Measurements from ENCODE around the gene HAVCR2.

Gene HAVCR2

DNA sequence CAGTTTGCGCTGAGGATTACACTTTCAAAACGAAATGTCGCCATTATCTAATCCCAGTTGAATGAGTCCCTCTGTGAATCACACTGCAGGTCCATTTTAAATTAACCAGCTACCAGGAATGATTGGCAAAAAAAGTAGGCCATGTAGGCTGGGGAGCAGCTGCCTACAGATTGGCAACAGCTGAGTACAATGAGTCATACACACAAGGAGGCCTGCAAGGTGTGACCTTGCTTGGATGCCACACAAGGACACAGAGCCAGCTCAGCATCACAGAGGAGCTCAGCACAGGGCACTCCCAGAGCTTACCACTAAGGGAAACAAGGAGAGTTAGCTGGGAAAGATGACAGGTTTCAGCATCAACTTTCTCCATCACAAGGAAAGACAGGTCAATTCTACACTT is 62.8 kb downstream of the HAVCR2 start:
- TF ChIP-seq EZH2 (IDR thresholded peaks at IDR 0.05; ENCODE audit: borderline replicate concordance, low read depth, low read length, severe bottlenecking), result no peak
- TF ChIP-seq, protein P1, sequence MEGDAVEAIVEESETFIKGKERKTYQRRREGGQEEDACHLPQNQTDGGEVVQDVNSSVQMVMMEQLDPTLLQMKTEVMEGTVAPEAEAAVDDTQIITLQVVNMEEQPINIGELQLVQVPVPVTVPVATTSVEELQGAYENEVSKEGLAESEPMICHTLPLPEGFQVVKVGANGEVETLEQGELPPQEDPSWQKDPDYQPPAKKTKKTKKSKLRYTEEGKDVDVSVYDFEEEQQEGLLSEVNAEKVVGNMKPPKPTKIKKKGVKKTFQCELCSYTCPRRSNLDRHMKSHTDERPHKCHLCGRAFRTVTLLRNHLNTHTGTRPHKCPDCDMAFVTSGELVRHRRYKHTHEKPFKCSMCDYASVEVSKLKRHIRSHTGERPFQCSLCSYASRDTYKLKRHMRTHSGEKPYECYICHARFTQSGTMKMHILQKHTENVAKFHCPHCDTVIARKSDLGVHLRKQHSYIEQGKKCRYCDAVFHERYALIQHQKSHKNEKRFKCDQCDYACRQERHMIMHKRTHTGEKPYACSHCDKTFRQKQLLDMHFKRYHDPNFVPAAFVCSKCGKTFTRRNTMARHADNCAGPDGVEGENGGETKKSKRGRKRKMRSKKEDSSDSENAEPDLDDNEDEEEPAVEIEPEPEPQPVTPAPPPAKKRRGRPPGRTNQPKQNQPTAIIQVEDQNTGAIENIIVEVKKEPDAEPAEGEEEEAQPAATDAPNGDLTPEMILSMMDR (IDR thresholded peaks at IDR 0.05; ENCODE audit: borderline replicate concordance, extremely low read depth, low read length, poor library complexity, severe bottlenecking), result no peak
- H2AFZ ChIP-seq (ENCODE audit: low read depth, low read length), result no peak overlapping the region
- no peak overlapping the region for H3K9ac ChIP-seq (ENCODE audit: low read depth, low read length)
- H3K36me3 ChIP-seq (ENCODE audit: insufficient read depth, low read length), result no peaks in the 10 kb centered on the region
- no peaks in the 10 kb centered on the region for H3K4me1 ChIP-seq (ENCODE audit: insufficient read depth, low read length)
- H4K20me1 ChIP-seq (ENCODE audit: insufficient read depth, low read length), result no peaks in the 10 kb centered on the region
- no peak overlapping the region for H3K27ac ChIP-seq (ENCODE audit: low read length)
- no peaks in the 10 kb centered on the region for H3K9me3 ChIP-seq (ENCODE audit: insufficient read depth, low read length, severe bottlenecking)
- DNase-seq (no peak), ATAC-seq (ENCODE audit: insufficient read depth, low read depth) (no peak; the same call in 2 of the 3 replicates)
- H3K4me3 ChIP-seq (ENCODE audit: low read depth in 1 of 2, low read length in 2 of 2), result no peak overlapping the region
- H3K79me2 ChIP-seq (ENCODE audit: insufficient read depth, low read length), result no peaks in the 10 kb centered on the region
- H3K4me2 ChIP-seq (ENCODE audit: insufficient read depth, low read length), result no peak overlapping the region
- H3K27me3 ChIP-seq (ENCODE audit: insufficient read depth, low read length, poor library complexity), result no peaks in the 10 kb centered on the region

DNA sequence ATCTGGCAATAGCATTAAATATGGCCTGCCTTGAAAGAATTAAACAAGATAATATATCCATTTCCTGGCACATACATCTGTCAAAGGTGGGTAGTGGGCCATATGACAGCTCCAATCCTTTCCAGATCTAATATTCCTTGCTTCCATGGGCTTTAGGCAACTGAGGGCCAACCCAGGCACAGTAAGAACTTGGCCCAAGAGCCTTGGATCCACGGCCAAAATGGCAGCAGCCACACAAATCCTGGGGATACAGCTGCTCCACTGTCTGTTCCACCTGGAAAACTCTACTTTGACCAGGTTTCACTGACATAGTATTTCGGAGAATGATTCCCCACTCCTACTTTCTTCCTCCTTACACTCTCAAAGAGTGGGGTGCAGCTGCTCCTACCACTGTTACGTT is 63.2 kb downstream of the HAVCR2 start:
- Histone ChIP-seq H3K36me3 (ENCODE audit: insufficient read depth, low read length) (no peaks in the 10 kb centered on the region), H2AFZ (ENCODE audit: low read depth, low read length) (no peak overlapping the region), H3K9me3 (ENCODE audit: insufficient read depth, low read length, severe bottlenecking) (no peaks in the 10 kb centered on the region), H4K20me1 (ENCODE audit: insufficient read depth, low read length) (no peaks in the 10 kb centered on the region), H3K79me2 (ENCODE audit: insufficient read depth, low read length) (no peaks in the 10 kb centered on the region), H3K27me3 (ENCODE audit: insufficient read depth, low read length, poor library complexity) (no peaks in the 10 kb centered on the region), H3K4me3 (ENCODE audit: low read depth in 1 of 2, low read length in 2 of 2) (no peak overlapping the region), H3K4me2 (ENCODE audit: insufficient read depth, low read length) (no peak overlapping the region), H3K27ac (ENCODE audit: low read length) (no peak overlapping the region), H3K4me1 (ENCODE audit: insufficient read depth, low read length) (no peaks in the 10 kb centered on the region), H3K9ac (ENCODE audit: low read depth, low read length) (no peak overlapping the region)
- no peak for DNase-seq
- ATAC-seq (ENCODE audit: insufficient read depth, low read depth), result no peak
- no peak for TF ChIP-seq EZH2 (IDR thresholded peaks at IDR 0.05; ENCODE audit: borderline replicate concordance, low read depth, low read length, severe bottlenecking)
- TF ChIP-seq, protein P1 (IDR thresholded peaks at IDR 0.05; ENCODE audit: borderline replicate concordance, extremely low read depth, low read length, poor library complexity, severe bottlenecking), result no peak

DNA sequence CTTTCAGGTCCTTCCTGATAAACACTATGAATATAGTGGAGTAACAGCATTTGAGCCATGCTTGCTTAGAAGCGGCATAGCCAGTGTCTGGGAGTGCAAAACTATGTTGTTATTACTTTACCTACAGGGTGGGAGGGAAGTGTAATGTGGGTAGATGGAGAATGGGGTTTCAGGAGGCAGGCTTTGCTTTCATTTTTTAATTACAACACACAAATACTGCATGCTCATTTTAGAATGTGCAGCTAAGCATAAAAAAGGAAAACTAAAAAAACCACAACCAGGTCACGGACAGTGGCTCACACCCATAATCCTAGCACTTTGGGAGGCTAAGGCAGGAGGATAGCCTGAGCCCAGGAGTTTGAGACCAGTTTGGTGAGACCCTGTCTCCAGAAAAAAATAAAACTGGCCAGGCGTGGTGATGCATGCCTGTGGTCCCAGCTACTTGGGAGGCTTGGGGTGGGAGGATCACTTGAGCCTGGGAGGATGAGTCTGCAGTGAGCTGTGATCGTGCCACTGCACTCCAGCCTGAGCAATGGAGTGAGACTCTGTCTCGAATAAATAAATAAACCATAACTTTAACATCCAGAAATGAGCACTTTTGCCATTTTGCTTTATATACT is 70.2 kb downstream of the HAVCR2 start:
- DNase-seq, result no peak
- Histone ChIP-seq H3K36me3 (ENCODE audit: insufficient read depth, low read length) (no peaks in the 10 kb centered on the region), H3K27me3 (ENCODE audit: insufficient read depth, low read length, poor library complexity) (peaks cover 4% of the 10 kb centered on the region), H3K4me3 (ENCODE audit: low read depth in 1 of 2, low read length in 2 of 2) (no peak overlapping the region), H3K4me2 (ENCODE audit: insufficient read depth, low read length) (no peak overlapping the region), H3K9me3 (ENCODE audit: insufficient read depth, low read length, severe bottlenecking) (no peaks in the 10 kb centered on the region), H3K4me1 (ENCODE audit: insufficient read depth, low read length) (no peaks in the 10 kb centered on the region), H3K27ac (ENCODE audit: low read length) (no peak overlapping the region), H4K20me1 (ENCODE audit: insufficient read depth, low read length) (no peaks in the 10 kb centered on the region), H2AFZ (ENCODE audit: low read depth, low read length) (no peak overlapping the region), H3K9ac (ENCODE audit: low read depth, low read length) (no peak overlapping the region), H3K79me2 (ENCODE audit: insufficient read depth, low read length) (no peaks in the 10 kb centered on the region)
- ATAC-seq (ENCODE audit: insufficient read depth, low read depth), result no peak
- TF ChIP-seq, protein P1 (IDR thresholded peaks at IDR 0.05; ENCODE audit: borderline replicate concordance, extremely low read depth, low read length, poor library complexity, severe bottlenecking), result no peak
- no peak for TF ChIP-seq EZH2 (IDR thresholded peaks at IDR 0.05; ENCODE audit: borderline replicate concordance, low read depth, low read length, severe bottlenecking)
